Esophagus squamous epithelium (tissue), 5 donors: Measurements from ENCODE around the gene TAP1. TPM values are rescaled to one million over a fixed set of nuclear protein-coding genes. Genes with fewer than 3 reads are reported as not detected.
A peak's percentile ranks its signal among the peaks of the same experiment; 100 is the strongest.

Experiments
- DNase-seq: peaks from one replicate; lab custom pipeline; 2025; lab: John Stamatoyannopoulos, UW
- H3K27ac ChIP-seq, 4 donors: fragments of 200-600 bp; sonication (generic); one replicate each; pipeline ENCODE4 v1.5.1; 2016 to 2019; ENCODE audit warnings: mild to moderate bottlenecking in 1 of 4
- H3K27me3 ChIP-seq, 4 donors: fragments of 200-600 bp; sonication (generic); 1 replicate in 3 of 4; 2 replicates in 1 of 4; pipeline versions ENCODE4 v1.5.1 to v1.6.0; 2017 to 2021; ENCODE audit warnings: antibody characterized with exemption in 1 of 4
- H3K36me3 ChIP-seq, 3 donors: fragments of 200-600 bp; sonication (generic); one replicate each; pipeline ENCODE4 v1.5.1; 2016 to 2019
- H3K4me1 ChIP-seq, 3 donors: fragments of 200-600 bp; sonication (generic); one replicate each; pipeline ENCODE4 v1.5.1; 2017 to 2019
- H3K4me3 ChIP-seq, 4 donors: fragments of 200-600 bp; sonication (generic); 1 replicate in 3 of 4; 2 replicates in 1 of 4; pipeline ENCODE4 v1.5.1; 2016 to 2019; ENCODE audit warnings: mild to moderate bottlenecking in 2 of 4, moderate library complexity in 1 of 4
- H3K9me3 ChIP-seq, 3 donors: fragments of 200-600 bp; sonication (generic); one replicate each; pipeline ENCODE4 v1.5.1; 2016 to 2019
- POLR2A ChIP-seq, 4 donors: fragments of 450-650 bp; IDR thresholded peaks; one replicate each; pipeline ENCODE4 v1.6.1; 2017; ENCODE audit warnings: antibody characterized with exemption in 4 of 4, mild to moderate bottlenecking in 4 of 4, moderate library complexity in 3 of 4
- WGBS, 2 donors: methylation state at CpG; one replicate each; pipeline ENCODE4 v1.1.5; 2018; 5-methylcytosine and 5-hydroxymethylcytosine counted together
- intact Hi-C: fragments of 100-400 bp; cut with DNase I; formaldehyde crosslinking; loops from one replicate; pipeline ENCODE4 v1.15.0; 2022
- total RNA-seq, 4 donors: library from RNA; depleted of rRNA; stranded (reverse); fragments of >200 nt; gene quantifications; one replicate each; pipeline ENCODE4 v1.1.0, GENCODE V29; 2016
- TF ChIP-seq, protein P1 (sequence below), 6 experiments: fragments of 450-650 bp in 4 of 6; fragments of 200-600 bp in 2 of 6; sonication (generic) in 2 of 6; IDR thresholded peaks; one replicate each; pipeline ENCODE4 v1.5.1; 2016 to 2019; ENCODE audit warnings: antibody characterized with exemption in 6 of 6, mild to moderate bottlenecking in 4 of 6, moderate library complexity in 4 of 6
- donor health status: DM: yes; HTN: yes; CAD: no.

TAP1 gene, protein sequence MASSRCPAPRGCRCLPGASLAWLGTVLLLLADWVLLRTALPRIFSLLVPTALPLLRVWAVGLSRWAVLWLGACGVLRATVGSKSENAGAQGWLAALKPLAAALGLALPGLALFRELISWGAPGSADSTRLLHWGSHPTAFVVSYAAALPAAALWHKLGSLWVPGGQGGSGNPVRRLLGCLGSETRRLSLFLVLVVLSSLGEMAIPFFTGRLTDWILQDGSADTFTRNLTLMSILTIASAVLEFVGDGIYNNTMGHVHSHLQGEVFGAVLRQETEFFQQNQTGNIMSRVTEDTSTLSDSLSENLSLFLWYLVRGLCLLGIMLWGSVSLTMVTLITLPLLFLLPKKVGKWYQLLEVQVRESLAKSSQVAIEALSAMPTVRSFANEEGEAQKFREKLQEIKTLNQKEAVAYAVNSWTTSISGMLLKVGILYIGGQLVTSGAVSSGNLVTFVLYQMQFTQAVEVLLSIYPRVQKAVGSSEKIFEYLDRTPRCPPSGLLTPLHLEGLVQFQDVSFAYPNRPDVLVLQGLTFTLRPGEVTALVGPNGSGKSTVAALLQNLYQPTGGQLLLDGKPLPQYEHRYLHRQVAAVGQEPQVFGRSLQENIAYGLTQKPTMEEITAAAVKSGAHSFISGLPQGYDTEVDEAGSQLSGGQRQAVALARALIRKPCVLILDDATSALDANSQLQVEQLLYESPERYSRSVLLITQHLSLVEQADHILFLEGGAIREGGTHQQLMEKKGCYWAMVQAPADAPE
- total RNA-seq = 10 to 100 TPM; 31.7 to 95.5 (median 40.3) TPM

DNA sequence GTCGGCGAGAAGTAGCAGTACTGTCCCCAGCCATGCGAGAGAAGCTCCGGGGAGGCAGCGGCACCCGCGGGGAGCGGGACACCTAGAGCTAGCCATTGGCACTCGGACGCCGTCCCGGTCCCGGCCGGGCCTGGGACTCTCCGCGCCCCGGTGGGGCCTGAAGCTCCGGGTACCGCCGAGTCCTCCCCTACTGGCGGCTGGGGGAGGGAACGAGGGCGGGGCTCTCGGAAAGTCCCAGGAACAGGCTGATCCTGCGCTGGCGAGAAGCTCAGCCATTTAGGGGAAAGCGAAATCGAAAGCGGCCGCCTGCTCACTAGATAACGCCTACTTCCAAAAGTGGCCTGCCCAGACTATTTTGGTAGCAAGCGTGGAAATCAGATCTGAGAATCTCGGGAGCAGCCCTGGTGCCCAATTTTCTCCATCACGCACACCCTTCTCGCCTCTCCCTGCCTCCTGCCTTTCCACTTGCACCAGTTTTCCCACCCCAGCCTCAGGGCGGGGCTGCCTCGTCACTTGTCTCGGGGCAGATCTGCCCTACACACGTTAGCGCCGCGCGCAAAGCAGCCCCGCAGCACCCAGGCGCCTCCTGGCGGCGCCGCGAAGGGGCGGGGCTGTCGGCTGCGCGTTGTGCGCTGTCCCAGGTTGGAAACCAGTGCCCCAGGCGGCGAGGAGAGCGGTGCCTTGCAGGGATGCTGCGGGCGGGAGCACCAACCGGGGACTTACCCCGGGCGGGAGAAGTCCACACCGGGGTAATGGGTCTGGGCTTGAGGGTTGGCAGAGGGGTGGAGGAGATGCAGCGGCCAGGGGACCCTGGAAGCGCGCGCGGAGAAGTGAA, at the start of gene TAP1, which contains the start of gene PSMB9:
TSS of gene TAP1 (minus strand) at position 164 of the 835 bp plus-strand sequence. CDS start at position 96, 68 bp downstream.
TSS of gene PSMB9 (plus strand) at position 652 of the 835 bp plus-strand sequence. CDS start at position 690, 38 bp downstream.
- Histone ChIP-seq H3K27ac (peak within 1 kb of the TSS; percentile 94 to 98 (median 97)), H3K4me1 (peaks cover 6 to 50% (median 38%) of the 10 kb centered on the region in 3 donors), H3K36me3 (peaks cover 19 to 46% (median 25%) of the 10 kb centered on the region in 3 donors), H3K4me3 (peak within 1 kb of the TSS; percentile 63 to 94 (median 82)), H3K27me3 (no peaks in the 10 kb centered on the region), H3K9me3 (no peaks in the 10 kb centered on the region)
- intact Hi-C loops = no loop called here
- WGBS, 2 donors = 0 to 4% methylated on average over 8 to 38 of the region's 68 CpGs
- TF ChIP-seq POLR2A (IDR thresholded peaks at IDR 0.05) = peak in 3 of 4 donors; percentile 76 to 97 (median 93)
- TF ChIP-seq, protein P1, sequence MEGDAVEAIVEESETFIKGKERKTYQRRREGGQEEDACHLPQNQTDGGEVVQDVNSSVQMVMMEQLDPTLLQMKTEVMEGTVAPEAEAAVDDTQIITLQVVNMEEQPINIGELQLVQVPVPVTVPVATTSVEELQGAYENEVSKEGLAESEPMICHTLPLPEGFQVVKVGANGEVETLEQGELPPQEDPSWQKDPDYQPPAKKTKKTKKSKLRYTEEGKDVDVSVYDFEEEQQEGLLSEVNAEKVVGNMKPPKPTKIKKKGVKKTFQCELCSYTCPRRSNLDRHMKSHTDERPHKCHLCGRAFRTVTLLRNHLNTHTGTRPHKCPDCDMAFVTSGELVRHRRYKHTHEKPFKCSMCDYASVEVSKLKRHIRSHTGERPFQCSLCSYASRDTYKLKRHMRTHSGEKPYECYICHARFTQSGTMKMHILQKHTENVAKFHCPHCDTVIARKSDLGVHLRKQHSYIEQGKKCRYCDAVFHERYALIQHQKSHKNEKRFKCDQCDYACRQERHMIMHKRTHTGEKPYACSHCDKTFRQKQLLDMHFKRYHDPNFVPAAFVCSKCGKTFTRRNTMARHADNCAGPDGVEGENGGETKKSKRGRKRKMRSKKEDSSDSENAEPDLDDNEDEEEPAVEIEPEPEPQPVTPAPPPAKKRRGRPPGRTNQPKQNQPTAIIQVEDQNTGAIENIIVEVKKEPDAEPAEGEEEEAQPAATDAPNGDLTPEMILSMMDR (IDR thresholded peaks at IDR 0.05) = peak; percentile 78 to 97 (median 88)
- peak; percentile 70 for DNase-seq

DNA sequence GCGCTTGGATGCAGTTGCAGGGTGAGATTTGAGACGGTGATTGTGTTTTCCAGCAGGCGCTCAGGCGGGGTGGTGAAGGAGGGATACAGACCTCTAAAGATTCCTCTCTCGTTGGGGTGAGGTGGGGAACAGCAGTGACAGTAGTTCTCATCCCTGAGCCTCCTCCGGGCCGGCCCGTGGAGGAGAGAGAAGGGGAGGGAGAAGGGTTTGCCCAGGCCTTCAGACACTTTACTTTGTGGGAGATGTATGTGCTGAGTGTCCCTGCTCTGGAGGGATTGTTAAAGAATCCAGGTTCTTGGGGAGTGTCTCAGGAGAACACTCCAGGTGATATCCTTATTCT, 41.5 kb upstream of the TAP1 start:
- H3K4me3 ChIP-seq = peak overlapping the region; percentile 64 to 84 (median 80)
- TF ChIP-seq, protein P1 (IDR thresholded peaks at IDR 0.05) = no peak
- no peak for TF ChIP-seq POLR2A (IDR thresholded peaks at IDR 0.05)
- peaks cover 7 to 24% (median 12%) of the 10 kb centered on the region in 3 donors for H3K4me1 ChIP-seq
- 0% methylated on average over 3 to 7 of the region's 8 CpGs for WGBS, 2 donors
- no peak for DNase-seq
- H3K36me3 ChIP-seq = no peaks in the 10 kb centered on the region
- peak overlapping the region; percentile 90 to 96 (median 93) for H3K27ac ChIP-seq
- intact Hi-C loops = loop anchor here (2.0 kb wide), 1 partner anchor 16 kb away; no protein-coding TSS in a partner anchor
- no peaks in the 10 kb centered on the region for H3K9me3 ChIP-seq
- H3K27me3 ChIP-seq = no peaks in the 10 kb centered on the region

DNA sequence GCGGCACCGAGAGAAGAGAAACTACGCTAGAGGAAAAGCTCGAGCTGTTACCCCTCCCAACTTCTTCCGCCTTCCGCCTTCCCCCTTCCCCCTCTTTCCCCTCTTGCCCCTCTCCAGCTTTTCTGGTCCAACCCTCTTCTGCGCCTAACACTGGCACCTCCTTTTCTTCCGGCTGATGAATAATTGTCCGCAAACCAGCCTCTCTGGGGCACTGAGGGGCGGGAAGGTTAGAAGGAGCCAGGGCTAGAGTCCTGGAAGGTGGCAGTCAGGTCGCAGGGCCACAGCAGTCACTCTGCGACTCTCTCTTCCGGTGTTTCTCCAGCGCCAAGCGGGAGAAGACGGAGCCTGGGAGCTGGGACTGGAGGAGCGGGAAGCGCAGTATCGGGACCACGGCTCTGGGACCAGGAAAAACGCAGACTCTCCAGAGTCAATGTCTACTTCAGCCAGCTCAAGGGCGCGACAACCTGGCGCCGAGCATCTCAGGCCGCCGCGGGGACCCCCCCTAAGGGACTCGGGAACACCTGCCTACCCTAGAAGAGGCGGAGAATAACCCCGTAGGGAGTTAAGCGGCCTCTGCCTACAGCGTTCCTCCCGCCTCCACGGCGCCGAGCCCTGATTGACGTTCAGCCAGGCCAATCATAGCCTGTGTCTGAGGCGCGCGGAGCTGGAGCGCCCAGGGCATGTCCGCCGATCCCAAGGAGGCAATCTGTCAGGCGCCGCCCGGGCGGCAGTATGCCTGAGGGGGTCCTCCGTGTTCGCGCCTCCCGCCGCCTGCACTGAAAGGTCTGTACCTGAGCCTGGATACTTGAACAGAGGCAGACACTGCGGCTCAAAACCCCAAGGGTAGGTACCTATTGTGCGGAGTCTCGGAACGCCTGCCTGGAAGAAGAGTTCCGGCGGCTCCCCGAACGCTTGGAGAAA, 40.8 kb upstream of the TAP1 start:
- no peaks in the 10 kb centered on the region for H3K9me3 ChIP-seq
- 0% methylated on average over 19 to 45 of the region's 61 CpGs for WGBS, 2 donors
- peak overlapping the region; percentile 90 to 96 (median 93) for H3K27ac ChIP-seq
- DNase-seq = peak; percentile 51
- H3K4me1 ChIP-seq = peaks cover 7 to 24% (median 12%) of the 10 kb centered on the region in 3 donors
- peak in 2 of 4 donors; percentile 53 to 79 for TF ChIP-seq POLR2A (IDR thresholded peaks at IDR 0.05)
- TF ChIP-seq, protein P1 (IDR thresholded peaks at IDR 0.05) = no peak
- no peaks in the 10 kb centered on the region for H3K27me3 ChIP-seq
- intact Hi-C loops = loop anchor here (2.0 kb wide), 1 partner anchor 16 kb away; no protein-coding TSS in a partner anchor
- no peaks in the 10 kb centered on the region for H3K36me3 ChIP-seq
- peak overlapping the region; percentile 64 to 84 (median 80) for H3K4me3 ChIP-seq

DNA sequence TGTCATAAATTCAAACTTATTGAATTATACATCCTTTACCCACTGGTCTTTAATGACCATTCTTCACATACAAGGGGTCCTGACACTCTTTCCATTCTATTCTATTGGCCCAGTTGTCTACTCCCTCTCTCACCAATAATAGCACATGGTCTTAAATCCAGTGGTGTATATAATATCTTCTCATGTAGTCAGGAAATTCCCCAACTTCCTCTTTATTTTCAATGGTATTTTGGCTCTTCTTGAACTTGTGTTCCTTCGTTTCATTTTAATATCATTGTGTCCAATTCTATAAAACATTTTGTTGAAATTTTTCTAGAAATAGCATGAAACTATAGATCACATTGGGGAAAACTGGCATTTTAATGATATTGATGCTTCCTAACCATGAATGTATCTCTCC, 37.3 kb upstream of the TAP1 start:
- intact Hi-C loops = no loop called here
- DNase-seq = no peak
- H3K27ac ChIP-seq = no peak overlapping the region
- 44 to 50% methylated on average over 1 of the region's 1 CpG for WGBS, 2 donors
- no peaks in the 10 kb centered on the region for H3K27me3 ChIP-seq
- H3K9me3 ChIP-seq = no peaks in the 10 kb centered on the region
- H3K4me3 ChIP-seq = no peak overlapping the region
- TF ChIP-seq, protein P1 (IDR thresholded peaks at IDR 0.05) = no peak
- TF ChIP-seq POLR2A (IDR thresholded peaks at IDR 0.05) = no peak
- peaks cover 11 to 32% (median 12%) of the 10 kb centered on the region in 3 donors for H3K4me1 ChIP-seq
- no peaks in the 10 kb centered on the region for H3K36me3 ChIP-seq
